H1 (cell line): Measurements from ENCODE around the gene UGT1A1.

ENCODE experiments used
- ATF2 ChIP-seq: IDR thresholded peaks from 2 replicates; pipeline ENCODE4 v1.6.1; 2012; ENCODE audit warnings: low read length, inconsistent platforms
- BRCA1 ChIP-seq: IDR thresholded peaks from 2 replicates; pipeline ENCODE4 v1.6.1; 2012; ENCODE audit warnings: low read depth, low read length, improper control_type of control experiment
- EZH2 ChIP-seq: fragments of 200-600 bp; sonication (generic); IDR thresholded peaks from 2 replicates; pipeline ENCODE4 v1.7.1; 2012; ENCODE audit warnings: low read depth, mild to moderate bottlenecking, moderate library complexity, low read length, inconsistent platforms; ENCODE audit not compliant: severe bottlenecking
- POLR2AphosphoS5 ChIP-seq: IDR thresholded peaks from 2 replicates; pipeline ENCODE4 v1.6.1; 2011; ENCODE audit warnings: low read depth, low read length
- RFX5 ChIP-seq: IDR thresholded peaks from 2 replicates; pipeline ENCODE4 v1.6.1; 2011; ENCODE audit warnings: low read depth, low read length, improper control_type of control experiment, borderline replicate concordance
- SIN3A ChIP-seq, 2 experiments: IDR thresholded peaks in 1 of 2; conservative IDR thresholded peaks in 1 of 2; 2 replicates each; pipeline ENCODE4 v1.6.1; 2011 to 2012; ENCODE audit warnings: low read length in 2 of 2, improper control_type of control experiment in 1 of 2, low read depth in 1 of 2, mild to moderate bottlenecking in 1 of 2
- TEAD4 ChIP-seq: IDR thresholded peaks from 2 replicates; pipeline ENCODE4 v1.6.1; 2012; ENCODE audit warnings: low read depth, low read length, inconsistent platforms, mixed read lengths

GRCh38 chr2:233756429-233757081 lies 3.5 kb upstream of the UGT1A1 start:
- TF ChIP-seq BRCA1 (no peak), TEAD4 (no peak), POLR2AphosphoS5 (no peak), EZH2 (no peak), RFX5 (no peak), ATF2 (no peak), SIN3A (conservative IDR thresholded peaks at IDR 0.05 in 1 of 2, IDR thresholded peaks at IDR 0.05 in 1 of 2; ENCODE audit: low read depth in 1 of 2, low read length in 2 of 2) (no peak)
